ENCODE measurements around the gene PSMB3. TPM values are rescaled to one million over a fixed set of nuclear protein-coding genes. Genes with fewer than 3 reads are reported as not detected.
"Not testable (repeated sequence)": the region's sequence is repeated elsewhere in the genome, so short reads cannot be mapped to it uniquely, and the experiment has no call there.

PSMB3 gene
- total RNA-seq, 2 donors from 2014 or later, result 131 to 154 TPM

DNA sequence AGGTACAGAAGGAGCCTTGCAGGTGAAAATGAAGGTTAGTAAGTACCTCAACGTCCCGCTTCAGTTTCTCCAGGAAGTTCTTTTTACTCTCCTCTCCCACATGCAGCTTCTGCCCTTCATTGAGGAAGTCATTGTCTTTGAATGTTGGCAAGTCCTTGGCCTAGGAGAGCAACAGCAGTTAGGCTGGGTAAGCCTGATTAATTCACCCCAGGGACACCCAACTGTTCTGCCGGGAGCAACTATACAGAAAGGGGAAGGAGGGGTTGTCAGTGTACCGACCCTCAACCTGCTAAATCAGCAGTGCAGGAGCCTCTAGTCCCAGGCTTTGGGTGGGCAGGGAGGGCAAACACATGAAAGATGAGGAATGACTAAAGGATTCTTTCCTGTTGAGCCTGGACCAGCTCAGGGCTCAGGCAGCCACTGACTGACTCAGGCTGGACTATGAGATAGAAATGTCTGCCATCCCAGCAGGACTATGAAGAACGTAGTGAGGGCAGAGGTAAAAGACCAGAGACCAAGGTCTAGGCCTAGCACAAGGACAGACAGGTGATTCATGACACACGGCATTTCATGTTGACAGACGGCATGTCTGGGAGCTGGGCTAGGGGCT is 25.2 kb downstream of the PSMB3 start:
- no peak for DNase-seq
- intact Hi-C loops (cut with DNase I, micrococcal nuclease), result no loop called here
- ATAC-seq, result no peak

DNA sequence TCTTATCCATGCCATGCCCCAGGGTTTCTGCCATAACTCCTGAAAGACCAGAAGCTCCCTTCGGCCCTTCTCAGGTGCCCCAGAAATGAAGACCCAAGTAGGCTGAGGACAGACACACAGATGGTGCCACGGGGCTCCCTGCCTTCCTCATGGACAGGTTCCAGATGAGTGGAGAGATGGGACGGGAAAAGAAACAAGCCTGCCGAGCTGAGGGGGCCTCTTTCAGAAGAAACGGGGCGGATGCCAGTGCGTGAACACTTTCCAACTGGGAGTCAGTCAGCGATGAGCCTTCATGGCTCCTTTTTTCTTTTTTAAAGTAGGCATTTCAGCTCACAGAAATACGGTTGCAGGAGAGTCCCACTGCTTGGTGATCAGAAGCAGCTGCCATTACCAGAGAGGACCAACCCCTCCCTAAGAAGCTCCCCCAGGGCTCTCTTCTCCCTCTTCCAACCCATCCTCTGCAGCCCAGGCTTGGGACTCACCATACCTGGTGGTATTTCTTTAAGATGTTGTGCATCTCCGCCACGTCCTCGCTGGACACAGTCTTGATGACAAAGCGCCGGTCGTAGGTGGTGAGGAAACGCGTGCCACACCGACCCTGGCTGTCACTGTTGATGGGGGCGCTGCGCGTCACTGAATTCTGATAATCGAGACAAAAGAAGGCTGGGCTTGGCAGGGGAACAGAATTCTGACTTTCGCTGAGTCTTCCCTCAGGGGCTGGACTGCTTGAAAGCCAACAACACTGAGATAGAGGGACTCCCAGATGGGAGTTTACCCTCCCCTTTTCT is 27.6 kb downstream of the PSMB3 start:
- ATAC-seq (no peak), DNase-seq (no peak)
- intact Hi-C loops (cut with DNase I, micrococcal nuclease), result no loop called here

GRCh38 chr17:38783227-38783626 is 30.7 kb downstream of the PSMB3 start:
- ATAC-seq, result no peak
- no peak for DNase-seq
- intact Hi-C loops (cut with DNase I, micrococcal nuclease), result no loop called here

- DNase-seq, result no peak
- intact Hi-C loops (cut with DNase I, micrococcal nuclease), result no loop called here
- no peak for ATAC-seq
Measured at GRCh38 chr17:38786372-38786771, 33.8 kb downstream of the PSMB3 start.

- intact Hi-C loops (cut with DNase I, micrococcal nuclease); DNase-seq: not testable (repeated sequence)
Measured at GRCh38 chr17:38787999-38788398, 35.5 kb downstream of the PSMB3 start.

DNA sequence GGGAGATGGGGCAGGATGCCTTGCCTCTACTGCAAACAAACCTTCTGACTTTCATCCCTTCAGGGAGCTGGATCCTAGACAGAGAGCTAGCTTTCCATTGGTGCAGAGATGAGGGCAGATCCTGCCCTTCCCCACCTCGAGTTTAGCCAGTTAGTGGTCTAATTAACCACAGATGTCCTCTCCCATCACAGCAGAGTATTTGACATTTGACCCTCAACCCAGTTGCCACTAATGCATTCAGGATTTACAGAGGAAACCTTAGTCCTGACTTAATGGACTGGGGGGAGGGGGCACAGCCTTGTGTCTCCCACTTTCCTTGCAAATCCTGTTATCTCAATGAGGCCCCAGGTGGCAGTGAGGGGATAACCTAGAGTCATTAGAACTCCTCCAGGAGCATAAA is 36.6 kb downstream of the PSMB3 start:
- ATAC-seq (no peak), DNase-seq (no peak)
- intact Hi-C loops (cut with DNase I, micrococcal nuclease), result no loop called here

More at GRCh38 chr17:38787999-38788398, 35.5 kb downstream of the PSMB3 start:
- ATAC-seq, result not testable (repeated sequence)

DNA sequence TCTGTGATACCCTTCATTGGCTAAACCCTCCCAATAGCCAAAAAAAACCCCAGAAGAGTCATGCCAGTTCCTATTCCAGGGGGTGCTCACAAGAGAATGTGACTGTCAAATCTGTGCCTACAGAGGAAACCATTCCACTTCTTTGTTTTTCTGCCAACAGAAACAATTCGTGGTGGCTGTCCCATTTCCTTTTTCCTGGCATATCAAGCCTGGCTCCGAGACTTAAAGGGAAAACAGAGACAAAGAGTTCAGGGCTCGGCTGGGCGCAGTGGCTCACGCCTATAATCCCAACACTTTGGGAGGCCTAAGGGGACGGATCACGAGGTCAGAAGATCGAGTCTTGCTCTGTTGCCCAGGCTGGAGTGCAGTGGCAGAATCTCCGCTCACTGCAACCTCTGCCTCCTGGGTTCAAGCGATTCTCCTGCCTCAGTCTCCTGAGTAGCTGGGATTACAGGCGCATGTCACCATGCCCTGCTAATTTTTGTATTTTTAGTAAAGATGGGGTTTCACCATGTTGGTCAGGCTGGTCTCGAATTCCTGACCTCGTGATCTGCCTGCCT is 37.7 kb downstream of the PSMB3 start:
- DNase-seq; intact Hi-C loops (cut with DNase I, micrococcal nuclease); ATAC-seq: not testable (repeated sequence)

- DNase-seq (no peak), ATAC-seq (no peak)
- intact Hi-C loops (cut with DNase I, micrococcal nuclease), result no loop called here
Measured at GRCh38 chr17:38791162-38791561, 38.6 kb downstream of the PSMB3 start.

DNA sequence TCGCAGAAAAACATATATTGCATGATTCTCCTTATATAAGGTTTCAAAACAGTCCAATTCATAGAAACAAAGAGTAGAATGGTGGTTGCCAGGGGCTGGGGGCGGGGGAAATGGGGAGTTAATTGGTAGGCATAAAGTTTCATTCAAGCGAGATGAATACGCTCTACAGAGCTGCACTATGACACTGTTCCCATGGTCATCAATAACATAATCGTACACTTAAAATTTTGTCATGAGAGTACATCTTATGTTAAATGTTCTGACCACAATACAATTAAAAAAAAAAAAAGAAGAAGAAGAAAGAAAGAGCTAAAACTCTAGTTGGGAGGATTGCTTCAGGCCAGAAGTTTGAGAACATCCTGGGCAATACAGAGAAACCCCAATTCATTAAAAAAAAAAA is 41.7 kb downstream of the PSMB3 start:
- ATAC-seq (no peak), DNase-seq (no peak)
- intact Hi-C loops (cut with DNase I, micrococcal nuclease), result no loop called here

DNA sequence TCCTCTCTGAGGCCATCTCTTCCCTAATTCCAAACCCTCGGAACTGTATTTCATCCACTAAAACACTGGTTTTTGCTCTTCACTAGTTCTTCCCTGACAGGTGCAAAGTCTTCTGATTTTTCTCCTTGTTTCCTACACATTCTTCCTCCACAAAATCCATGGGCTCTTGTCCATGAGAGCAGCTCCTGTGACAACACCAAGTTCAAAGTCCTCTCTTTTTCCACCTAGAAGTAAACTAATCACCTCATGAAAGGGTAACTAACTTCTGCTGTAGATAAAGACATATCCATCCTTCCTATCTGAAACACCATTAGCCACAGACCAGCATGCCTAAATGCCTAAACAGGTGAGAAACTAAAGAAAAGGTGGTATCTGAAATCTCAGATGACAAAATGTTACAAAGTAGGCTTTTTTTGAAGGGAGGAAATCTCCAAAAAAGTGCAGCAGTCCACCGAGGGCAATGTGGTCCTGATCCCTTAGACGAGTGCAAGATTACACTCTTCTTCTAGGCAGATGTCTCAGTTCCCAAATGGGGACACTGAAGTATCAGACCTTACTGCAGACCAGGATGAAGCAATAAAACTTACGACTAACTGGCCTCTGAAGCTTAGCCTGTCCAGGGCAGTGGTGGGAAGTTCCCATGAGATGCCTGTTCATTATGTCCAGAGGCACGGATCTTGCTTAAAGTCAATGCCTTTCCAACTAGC is 44.1 kb downstream of the PSMB3 start:
- ATAC-seq (no peak), DNase-seq (no peak)
- intact Hi-C loops (cut with DNase I, micrococcal nuclease), result no loop called here

DNA sequence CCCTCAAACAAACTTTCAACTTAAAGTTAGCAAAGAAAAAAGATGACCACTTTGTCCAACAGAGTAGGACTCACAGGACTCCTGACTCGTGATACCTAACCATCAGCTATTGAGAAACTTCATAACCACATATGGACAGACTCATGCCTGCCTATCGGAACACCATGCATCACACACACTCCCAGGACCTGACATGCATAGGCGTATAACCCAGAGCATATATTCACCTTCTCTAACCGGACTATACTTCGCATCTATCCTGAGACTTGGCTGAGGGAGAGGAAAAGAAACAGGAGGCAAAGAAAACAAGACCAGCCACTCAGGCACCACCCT is 44.6 kb downstream of the PSMB3 start:
- intact Hi-C loops (cut with DNase I, micrococcal nuclease), result no loop called here
- ATAC-seq, result no peak
- no peak for DNase-seq

- ATAC-seq, result no peak
- intact Hi-C loops (cut with DNase I, micrococcal nuclease), result no loop called here
- DNase-seq, result no peak
Measured at GRCh38 chr17:38797828-38798227, 45.3 kb downstream of the PSMB3 start.

DNA sequence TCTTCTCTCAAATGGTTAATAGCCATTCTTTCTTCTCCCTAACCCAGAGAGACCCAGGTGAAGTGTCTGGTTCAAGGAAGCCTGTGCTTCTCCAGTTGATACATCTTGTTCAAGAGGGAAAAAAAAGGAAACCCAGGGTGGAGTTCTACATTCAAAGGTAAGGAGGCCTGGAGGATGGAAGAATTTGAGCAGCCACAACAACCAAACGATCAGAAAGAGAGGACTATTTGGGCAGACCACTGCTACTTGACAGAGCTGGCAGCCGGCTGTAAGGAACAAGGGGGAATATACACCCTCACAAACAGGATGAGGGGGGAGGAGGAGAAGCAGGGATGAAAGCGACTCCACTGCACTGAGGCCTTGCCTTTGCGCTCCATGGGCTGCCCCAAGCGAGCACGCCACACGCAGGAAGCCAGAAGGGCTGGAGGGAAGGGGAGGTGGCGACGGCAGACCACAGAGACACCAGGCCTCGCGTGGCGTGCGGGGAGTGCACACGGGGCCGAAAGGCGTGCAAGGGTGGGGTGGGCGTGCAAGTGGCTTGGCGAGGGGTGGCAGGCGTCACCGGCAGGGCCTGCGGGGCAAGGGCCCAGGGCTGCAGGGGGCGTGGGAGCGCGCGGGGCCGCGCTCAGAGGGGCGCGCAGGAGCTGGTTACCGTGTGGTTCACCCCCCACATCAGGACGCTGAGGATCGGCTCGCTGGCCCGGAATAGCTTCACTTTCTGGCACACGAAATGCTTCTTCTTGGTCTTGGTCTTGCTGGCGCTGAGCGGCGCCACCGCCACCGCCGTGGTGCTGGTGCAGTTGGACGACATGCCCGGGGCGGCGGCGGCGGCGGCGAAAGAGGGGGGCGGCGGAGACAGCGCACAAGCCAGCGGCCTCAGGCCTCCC is 46.3 kb downstream of the PSMB3 start:
- intact Hi-C loops (cut with DNase I, micrococcal nuclease), result no loop called here
- DNase-seq (peak; percentile 50 to 62), ATAC-seq (peak; percentile 27)

DNA sequence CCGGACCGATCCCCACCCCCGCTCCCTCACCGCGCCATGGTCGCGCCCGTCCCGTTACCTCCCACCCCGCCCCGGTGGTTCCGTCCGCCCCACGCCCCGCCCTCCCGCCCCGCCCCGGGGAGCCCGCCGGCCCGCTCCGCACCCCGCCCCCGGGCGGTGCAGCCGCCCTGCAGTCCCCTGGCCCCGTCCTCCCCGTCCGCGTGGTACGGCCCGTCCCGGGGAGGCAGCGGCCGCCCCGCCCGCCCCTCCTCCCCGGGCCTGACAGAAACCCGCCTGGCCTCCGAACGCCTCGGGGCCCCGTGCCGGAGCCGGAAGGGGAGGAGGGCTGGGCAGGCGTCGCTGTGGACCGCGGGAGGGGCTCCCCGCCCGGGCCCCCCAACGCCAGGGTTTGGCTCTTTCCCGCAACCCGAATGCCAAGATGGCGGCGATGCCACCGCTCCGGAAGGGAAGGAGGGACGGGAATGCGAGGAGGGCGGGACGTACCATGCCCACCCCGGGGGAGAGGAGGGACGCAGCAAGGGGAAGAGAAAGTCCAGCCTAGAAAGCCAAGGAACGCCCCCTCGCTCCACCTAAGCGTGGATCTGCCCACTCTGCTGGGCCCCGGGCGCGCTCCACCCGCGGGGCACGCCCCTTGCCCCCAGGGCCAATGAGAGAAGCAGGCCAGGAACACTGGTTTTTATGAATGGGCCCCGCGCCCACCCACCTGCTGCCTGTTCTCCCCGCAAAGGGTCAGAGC is 47.1 kb downstream of the PSMB3 start, which contains the start of gene PIP4K2B:
PIP4K2B (minus strand) TSS at position 56 of the 736 bp plus-strand sequence. CDS start 132 bp downstream, outside the sequence.
- intact Hi-C loops (cut with DNase I, micrococcal nuclease), result no loop called here
- DNase-seq (peak; percentile 96 to 98), ATAC-seq (peak; percentile 92)

- DNase-seq, result no peak
- ATAC-seq, result no peak
Measured at GRCh38 chr17:38800237-38800760, 47.8 kb downstream of the PSMB3 start.

GRCh38 chr17:38809828-38810227 is 57.3 kb downstream of the PSMB3 start:
- no peak for DNase-seq

More at GRCh38 chr17:38800237-38800760, 47.8 kb downstream of the PSMB3 start:
- intact Hi-C loops (cut with DNase I, micrococcal nuclease), result no loop called here

More at GRCh38 chr17:38809828-38810227, 57.3 kb downstream of the PSMB3 start:
- ATAC-seq, result no peak
- intact Hi-C loops (cut with DNase I, micrococcal nuclease), result no loop called here

All from left colon (tissue), 2 donors.